Choroid plexus epithelial cell (primary cell): ENCODE measurements around the gene RBP3.

Experiments
- DNase-seq: peaks from one replicate; pipeline ENCODE4 v3.0.0-alpha.2; 2010; ENCODE audit warnings: low read depth
- H3K4me3 ChIP-seq: 2 replicates; pipeline ENCODE4 v1.5.1; 2011; ENCODE audit warnings: low read depth, mild to moderate bottlenecking, control low read depth, low read length, moderate library complexity
- CTCF ChIP-seq: conservative IDR thresholded peaks from 2 replicates; pipeline ENCODE4 v1.5.1; 2011; ENCODE audit warnings: low read depth, mild to moderate bottlenecking, control low read depth, inconsistent platforms, low read length, moderate library complexity

Gene RBP3

GRCh38 chr10:47400251-47400650 is 52.1 kb downstream of the RBP3 start:
- H3K4me3 ChIP-seq, result no peak overlapping the region
- DNase-seq, result no peak
- TF ChIP-seq CTCF, result no peak

GRCh38 chr10:47400786-47401185 is 52.6 kb downstream of the RBP3 start:
- H3K4me3 ChIP-seq, result no peak overlapping the region
- no peak for DNase-seq

GRCh38 chr10:47401210-47401609 is 53.0 kb downstream of the RBP3 start:
- no peak for DNase-seq
- no peak for TF ChIP-seq CTCF
- H3K4me3 ChIP-seq, result no peak overlapping the region

More at GRCh38 chr10:47400786-47401185, 52.6 kb downstream of the RBP3 start:
- TF ChIP-seq CTCF, result no peak

- H3K4me3 ChIP-seq, result no peak overlapping the region
- no peak for TF ChIP-seq CTCF
- DNase-seq, result no peak
These were observed 53.9 kb downstream of the RBP3 start for GRCh38 chr10:47401874-47402640.

- TF ChIP-seq CTCF, result no peak
- no peak overlapping the region for H3K4me3 ChIP-seq
- DNase-seq, result peak; percentile 79
These were observed 54.6 kb downstream of the RBP3 start for GRCh38 chr10:47402641-47403301.

GRCh38 chr10:47403446-47404318 is 55.5 kb downstream of the RBP3 start:
- TF ChIP-seq CTCF, result peak; percentile 5
- DNase-seq, result peak; percentile 40
- no peak overlapping the region for H3K4me3 ChIP-seq
